ENCODE measurements around the gene RPTN.

DNA sequence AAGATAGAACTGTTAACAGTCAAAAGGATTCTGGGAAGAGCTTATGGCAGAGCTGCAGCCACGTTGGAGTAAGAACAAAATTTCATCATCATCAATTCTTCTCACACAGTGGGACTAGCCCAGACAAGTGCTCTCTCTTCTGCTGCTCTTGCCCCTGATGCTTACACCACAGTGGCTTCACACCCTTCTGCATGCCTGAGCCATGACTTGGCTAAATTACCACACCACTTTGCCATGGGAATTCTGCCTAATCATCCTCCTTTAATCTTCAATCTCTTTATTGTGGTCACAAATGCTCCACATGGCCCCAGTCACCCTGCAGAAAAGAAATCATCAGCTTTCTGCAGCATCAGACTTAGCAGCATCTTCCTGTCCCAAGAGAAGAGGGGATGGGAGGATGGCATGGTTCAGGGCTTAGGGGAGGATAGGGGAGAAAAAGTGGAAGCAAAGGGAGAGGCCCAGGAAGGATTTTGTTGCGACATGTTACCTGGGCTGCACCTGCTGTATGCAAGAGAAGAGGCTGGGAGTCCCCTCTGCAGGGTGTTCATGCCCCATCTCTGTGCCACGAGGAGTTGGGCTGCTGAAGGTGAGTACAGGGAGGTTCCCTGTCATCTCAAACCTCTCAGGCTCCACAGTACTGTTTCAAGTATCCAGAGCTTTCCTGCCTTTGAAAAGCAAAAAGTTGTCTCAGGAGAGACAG lies 9.0 kb upstream of the RPTN start:
- TF ChIP-seq, protein P1, sequence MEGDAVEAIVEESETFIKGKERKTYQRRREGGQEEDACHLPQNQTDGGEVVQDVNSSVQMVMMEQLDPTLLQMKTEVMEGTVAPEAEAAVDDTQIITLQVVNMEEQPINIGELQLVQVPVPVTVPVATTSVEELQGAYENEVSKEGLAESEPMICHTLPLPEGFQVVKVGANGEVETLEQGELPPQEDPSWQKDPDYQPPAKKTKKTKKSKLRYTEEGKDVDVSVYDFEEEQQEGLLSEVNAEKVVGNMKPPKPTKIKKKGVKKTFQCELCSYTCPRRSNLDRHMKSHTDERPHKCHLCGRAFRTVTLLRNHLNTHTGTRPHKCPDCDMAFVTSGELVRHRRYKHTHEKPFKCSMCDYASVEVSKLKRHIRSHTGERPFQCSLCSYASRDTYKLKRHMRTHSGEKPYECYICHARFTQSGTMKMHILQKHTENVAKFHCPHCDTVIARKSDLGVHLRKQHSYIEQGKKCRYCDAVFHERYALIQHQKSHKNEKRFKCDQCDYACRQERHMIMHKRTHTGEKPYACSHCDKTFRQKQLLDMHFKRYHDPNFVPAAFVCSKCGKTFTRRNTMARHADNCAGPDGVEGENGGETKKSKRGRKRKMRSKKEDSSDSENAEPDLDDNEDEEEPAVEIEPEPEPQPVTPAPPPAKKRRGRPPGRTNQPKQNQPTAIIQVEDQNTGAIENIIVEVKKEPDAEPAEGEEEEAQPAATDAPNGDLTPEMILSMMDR (IDR thresholded peaks at IDR 0.05; ENCODE audit: insufficient read depth, low read depth, low read length), result no peak
- TF ChIP-seq EZH2 (IDR thresholded peaks at IDR 0.05; ENCODE audit: insufficient read depth, low read length), result no peak
